RPMI7951 (cell line): Measurements from ENCODE around the gene GAL3ST3. TPM values are rescaled to one million over a fixed set of nuclear protein-coding genes. Genes with fewer than 3 reads are reported as not detected.
"Not testable (repeated sequence)": the region's sequence is repeated elsewhere in the genome, so short reads cannot be mapped to it uniquely, and the experiment has no call there.

Experiments used
- DNase-seq: peaks from one replicate; pipeline ENCODE4 v3.0.0-alpha.2; 2012; ENCODE audit warnings: low read depth
- total RNA-seq: library from RNA; depleted of rRNA; stranded (reverse); fragments of >200 nt; shearing (Covaris generic); gene quantifications from 2 replicates; pipeline ENCODE4 v1.2.3, GENCODE V29; 2014; rRNA removed

Gene GAL3ST3, protein sequence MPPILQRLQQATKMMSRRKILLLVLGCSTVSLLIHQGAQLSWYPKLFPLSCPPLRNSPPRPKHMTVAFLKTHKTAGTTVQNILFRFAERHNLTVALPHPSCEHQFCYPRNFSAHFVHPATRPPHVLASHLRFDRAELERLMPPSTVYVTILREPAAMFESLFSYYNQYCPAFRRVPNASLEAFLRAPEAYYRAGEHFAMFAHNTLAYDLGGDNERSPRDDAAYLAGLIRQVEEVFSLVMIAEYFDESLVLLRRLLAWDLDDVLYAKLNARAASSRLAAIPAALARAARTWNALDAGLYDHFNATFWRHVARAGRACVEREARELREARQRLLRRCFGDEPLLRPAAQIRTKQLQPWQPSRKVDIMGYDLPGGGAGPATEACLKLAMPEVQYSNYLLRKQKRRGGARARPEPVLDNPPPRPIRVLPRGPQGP
- not detected in 2 replicates for total RNA-seq

DNA sequence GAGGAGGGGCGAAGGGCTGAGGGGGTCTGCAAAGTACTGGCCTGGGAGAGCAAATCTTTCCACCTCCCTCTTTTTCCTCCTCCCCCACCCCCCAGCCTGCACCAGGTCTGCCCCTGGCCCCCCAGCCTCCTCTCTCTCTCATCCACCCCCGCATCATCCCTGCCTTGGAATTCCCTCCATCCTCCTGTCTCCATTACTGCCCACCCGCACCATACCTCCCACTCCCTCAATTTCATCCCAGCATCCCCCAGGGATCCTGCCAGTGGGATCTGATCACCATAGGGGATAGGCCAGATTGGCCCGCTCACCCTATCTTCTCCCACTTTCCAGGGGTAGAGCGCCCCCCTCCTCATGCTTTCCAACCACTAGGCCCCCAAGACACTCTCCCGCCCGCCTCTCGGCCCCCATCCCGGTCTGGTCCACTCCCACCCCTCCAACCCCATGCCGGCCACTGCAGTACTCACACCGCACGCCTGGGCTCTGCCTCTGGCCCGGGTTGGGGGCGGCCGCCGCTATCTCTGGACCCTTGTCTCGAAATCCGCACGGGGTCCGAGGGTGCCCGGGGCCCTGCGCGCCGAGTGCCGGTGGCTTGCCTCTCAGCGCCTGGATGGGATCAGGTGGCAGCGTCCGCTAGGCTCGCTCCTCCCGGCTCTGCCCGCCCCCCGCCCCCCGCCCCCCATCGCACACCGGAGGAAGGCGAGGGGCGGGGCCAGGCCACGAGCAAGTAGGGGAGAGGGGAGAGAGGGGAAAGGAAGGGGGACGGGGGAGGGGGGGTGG, at the start of gene GAL3ST3:
Gene GAL3ST3, minus strand, starts transcription at position 615 of the 777 bp plus-strand sequence. CDS start 3,746 bp downstream, outside the sequence.
- DNase-seq = no peak

DNA sequence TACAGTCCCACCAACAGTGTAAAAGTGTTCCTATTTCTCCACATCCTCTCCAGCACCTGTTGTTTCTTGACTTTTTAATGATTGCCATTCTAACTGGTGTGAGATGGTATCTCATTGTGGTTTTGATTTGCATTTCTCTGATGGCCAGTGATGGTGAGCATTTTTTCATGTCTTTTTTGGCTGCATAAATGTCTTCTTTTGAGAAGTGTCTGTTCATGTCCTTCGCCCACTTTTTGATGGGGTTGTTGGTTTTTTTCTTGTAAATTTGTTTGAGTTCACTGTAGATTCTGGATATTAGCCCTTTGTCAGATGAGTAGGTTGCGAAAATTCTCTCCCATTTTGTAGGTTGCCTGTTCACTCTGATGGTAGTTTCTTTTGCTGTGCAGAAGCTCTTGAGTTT, 43.2 kb upstream of the GAL3ST3 start:
- DNase-seq = not testable (repeated sequence)

DNA sequence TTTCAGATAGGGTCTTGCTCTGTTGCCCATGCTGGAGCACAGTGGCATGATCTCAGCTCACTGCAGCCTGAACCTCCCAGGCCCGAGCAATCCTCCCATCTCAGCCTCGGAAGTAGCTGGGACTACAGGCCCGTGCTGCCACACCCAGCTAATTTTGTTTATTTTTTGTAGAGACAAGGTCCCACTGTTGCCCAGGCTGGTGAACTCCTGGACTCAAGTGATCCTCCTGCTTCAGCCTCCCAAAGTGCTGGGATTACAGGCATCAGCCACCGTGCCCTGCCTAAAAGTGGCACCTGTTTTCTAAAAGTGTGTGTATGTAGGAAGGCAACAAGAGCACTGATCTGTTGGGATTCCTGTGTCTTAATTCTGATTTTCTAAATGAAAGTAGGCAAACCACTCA, 41.3 kb upstream of the GAL3ST3 start:
- no peak for DNase-seq

DNA sequence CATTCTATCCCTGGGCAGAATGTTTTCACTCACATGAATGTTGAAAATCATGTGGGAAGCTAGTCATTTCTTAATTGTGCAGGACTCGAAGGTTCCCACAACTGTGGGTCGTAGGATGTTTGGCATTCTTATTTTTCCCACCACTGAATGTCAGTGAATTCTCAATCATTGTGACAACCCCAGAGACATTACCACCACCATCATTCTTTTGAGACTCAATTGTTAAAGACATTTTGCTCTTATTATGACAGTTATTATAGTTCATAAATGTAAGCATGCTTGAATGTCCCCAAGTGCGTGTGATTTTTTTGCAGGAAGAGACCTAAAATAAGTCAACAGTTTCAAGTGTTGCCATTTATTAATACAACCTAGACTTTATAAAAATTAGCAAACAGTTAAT, 40.1 kb upstream of the GAL3ST3 start:
- DNase-seq = no peak

DNA sequence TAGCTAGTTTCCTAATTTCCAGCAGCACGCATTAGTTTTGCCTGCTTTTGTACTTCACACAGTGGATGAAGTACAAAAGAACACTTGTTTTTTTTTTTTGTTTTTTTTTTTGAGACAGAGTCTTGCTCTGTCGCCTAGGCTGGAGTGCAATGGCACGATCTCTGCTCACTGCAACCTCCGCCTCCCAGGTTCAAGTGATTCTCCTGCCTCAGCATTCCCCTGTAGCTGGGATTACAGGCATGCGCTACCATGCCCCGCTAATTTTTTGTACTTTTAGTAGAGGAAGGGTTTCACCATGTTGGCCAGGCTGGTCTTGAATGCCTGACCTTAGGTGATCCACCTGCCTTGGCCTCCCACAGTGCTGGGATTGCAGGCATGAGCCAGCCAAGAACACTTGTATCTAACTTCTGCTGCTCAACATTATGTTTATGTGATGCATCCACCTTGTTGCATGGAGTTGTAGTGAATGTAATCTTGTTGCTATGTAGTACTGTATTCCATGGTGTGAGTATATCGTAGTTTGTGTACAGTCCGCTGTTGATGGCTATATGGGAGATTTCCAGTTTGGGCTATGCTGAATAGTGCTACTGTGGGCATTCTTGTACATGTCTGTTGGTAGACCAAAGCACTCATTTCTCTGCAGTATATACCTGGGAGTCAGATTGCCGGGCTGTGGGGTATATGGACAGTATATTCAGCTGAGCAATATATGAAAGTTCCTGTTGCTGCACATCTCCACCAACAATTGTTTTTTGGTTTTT, 38.4 kb upstream of the GAL3ST3 start:
- DNase-seq = no peak

DNA sequence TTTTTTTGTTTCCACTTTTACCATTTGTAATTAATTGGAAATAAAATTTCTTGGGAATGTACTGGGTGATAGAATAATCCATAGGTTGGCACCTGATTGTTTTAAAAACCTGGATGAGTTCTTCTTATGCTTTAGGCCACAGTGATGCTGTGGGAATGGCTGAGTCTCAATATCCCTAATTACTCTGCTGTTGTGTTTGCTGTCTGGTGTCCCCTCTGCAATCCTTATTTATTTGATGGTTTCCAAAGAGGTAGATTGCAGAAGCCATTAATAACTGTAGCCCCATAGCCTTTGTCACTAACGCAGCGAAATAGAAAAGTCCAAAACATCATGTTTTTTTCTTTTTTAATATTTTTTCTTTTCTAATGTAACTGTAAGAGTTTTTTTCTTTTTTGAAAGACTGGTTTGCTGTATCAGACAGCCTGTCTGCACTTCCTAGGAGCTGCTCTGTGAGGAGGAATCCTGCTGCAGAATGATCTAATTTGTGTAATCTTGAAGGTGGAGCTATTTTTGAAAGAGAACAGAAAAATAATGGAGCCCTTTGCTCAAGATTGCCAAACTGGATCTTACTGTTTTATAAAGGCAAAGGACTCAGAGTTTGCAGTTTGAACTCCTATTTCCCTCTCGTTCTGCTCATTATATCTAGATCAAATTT, 36.0 kb upstream of the GAL3ST3 start:
- no peak for DNase-seq

DNA sequence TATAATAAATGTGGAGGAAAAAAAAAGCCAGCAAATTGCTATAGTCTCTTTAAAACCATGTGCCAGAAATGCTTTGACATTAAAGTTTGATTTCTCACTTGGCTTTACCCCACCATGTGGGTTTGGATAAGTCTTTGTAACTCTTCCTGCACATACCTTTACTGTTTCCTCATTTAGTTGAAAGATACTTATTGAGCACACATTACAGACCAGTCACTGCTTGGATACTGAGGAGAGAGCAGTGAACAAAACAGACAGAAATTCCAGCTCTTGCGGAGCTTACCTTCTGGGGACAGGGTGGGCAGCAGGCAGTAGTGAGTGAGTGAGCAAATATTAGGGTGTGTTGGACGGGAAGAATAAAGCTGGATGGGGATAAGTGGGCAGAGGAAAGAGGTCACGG, 34.8 kb upstream of the GAL3ST3 start:
- DNase-seq = no peak

DNA sequence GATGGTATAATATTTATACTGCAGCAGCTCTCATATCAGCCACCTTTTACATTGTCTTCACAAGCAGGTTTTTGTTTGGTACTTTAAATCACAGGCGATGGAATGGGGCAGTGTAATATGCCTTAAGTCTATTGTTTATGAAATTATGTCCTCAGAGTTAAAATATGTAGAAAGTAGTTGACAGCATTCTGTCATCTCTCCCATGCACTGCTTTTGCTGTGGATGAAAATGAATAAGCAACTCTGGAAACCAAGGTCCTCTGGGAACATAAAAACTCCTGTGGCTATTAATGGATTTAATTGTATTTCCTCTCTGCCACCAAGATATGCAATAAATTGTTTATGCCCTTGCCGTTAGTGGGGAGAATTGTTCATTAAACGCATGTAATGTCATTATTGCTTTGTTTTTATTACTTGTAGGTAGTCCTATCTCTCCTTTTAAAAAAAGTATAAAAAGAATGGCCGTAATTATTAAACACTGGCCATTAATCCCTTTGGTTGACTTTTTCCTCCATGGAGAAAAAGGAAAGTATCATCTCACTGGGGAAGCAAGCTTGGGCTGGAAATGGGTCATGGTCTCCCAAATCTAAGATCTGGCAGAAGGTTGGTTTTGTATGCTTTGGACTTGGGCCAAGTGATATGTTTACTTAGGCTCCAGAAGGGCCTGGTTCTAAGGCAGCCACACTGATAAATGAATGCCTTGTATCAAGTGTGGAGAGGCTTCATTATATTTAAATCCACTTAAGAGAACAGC, 34.2 kb upstream of the GAL3ST3 start:
- DNase-seq = peak; percentile 33

DNA sequence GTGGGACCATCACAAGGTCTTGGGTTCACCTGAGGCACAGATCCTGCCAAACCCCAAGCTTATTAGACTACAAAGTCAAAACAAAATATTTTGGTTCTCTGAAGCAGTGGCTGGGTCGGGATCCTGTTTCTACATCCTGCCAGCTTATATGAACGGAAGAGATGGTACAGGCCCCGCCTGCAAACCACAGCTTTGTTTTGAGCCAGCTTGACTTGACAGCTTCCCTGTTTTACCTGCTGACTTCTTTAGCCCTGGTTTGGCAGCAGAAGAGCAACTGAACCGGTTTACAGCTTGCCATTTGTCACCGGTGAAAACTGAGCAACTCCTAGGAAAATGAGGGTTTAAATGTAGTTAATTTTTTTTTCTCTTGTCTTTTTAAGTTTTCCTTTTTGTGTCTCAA, 32.5 kb upstream of the GAL3ST3 start:
- peak; percentile 26 for DNase-seq

DNA sequence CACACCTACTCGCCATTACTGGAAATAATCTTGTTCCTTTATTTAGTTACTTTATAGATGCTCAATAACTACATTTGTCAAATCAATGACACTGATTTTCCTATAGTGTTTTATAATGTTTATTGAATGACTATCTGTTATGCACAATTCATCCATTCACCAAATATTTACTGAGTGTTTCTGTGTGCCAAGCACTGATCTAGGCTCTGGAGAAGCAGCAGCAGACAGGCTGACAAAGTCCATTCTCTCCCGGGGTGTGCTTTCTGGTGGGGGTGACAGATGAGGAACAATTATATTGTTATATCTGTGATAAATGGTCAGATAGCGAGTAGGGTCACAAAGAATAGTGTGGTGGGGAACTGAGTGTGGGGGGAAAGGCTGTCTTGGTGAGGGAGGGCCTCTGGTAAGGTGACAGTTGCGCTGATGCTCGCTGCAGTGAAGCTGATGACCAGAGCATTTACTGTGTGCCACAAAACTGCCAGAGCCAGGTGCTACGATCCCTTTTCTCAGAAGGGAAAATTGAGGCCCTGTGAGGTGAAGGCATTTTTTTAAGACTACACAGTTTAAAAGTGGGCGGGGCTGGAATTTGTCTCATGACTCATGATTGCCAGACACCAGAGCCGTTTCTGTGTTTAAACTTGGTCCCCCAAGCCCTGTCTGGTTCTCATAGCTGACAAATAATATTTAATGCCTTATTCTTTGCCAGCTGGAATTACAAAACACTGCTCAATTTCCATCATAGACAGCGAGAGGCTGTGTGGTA, 31.3 kb upstream of the GAL3ST3 start:
- DNase-seq = peak; percentile 71

DNA sequence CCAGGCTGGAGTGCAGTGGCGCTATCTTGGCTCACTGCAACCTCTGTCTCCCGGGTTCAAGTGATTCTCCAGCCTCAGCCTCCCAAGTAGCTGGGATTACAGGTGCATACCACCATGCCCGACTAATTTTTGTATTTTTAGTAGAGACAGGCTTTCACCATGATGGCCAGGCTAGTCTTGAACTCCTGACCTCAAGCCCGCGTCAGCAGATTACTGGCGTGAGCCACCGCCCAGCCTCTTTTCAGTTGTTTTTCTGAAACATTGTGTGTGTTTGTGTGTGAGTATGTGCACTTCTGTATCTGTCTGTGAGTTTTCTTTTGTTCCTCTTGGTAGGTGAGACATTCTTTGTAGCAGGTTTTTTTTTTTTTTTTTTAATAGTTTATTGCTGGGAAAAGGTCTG, 30.0 kb upstream of the GAL3ST3 start:
- not testable (repeated sequence) for DNase-seq

DNA sequence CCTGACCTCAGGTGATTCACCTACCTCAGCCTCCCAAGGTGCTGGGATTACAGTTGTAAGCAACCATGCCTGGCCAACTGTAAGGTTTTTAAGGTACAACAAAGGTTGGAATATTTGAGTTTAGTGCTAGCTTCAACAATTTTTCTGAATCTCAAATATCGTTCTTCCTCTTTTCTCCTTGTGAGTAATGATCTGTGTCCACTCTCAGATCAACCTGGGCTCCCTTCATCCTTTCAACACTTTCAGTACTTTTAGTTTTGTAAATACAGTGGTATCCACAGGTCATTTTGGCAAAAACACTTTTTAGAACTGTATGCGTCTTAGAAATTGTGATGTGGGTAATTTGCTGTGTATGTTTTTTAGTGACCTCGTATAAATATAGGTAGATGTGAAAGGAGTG, 29.0 kb upstream of the GAL3ST3 start:
- no peak for DNase-seq

DNA sequence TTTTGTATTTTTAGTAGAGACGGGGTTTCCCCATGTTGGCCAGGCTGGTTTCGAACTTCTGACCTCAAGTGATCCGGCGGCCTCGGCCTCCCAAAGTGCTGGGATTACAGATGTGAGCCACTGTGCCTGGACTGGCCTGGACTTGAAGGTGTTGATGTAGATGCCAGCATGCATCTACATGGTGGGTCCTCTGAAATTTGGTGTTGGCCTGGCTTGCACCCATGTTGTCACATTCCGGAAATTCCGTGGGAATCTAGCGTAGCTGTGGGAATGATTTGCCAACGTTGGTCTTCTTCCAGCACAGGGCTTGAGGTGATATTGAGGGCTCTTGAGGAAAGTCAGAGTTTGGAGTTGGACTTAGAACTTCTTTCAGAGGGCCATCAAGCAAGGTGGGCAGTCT, 27.6 kb upstream of the GAL3ST3 start:
- peak; percentile 13 for DNase-seq

DNA sequence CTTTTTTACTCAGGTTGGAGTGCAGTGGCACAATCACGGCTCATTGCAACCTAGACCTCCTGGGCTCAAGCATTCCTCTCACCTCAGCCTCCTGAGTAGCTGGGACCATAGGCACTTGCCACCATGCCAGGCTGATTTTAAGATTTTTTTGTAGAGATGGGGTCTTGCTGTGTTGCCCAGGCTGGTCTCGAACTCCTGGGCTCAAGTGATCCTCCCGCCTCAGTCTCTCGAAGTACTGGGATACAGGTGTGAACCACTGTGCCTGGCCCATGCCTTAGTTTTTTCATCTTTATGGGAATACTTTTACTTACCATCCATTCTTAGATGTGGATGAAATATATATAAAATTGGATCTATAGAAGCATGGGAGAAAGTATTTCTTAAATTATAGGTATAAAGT, 26.3 kb upstream of the GAL3ST3 start:
- no peak for DNase-seq

DNA sequence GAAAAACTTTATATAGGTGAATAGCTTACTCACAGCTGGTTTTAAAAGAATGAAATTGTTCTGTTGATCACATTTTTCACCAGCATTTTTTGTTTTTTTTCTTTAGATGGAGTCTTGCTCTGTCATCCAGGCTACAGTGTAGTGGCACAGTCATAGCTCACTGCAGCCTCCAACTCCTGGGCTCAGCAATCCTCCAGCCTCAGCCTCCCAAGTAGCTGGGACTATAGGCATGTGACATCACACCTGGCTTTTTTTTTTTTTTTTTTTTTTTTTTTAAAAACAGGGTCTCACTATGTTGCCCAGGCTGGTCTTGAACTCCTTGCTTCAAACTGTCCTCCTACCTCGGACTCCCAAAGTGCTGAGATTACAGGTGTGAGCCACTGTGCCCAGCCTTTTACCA, 24.7 kb upstream of the GAL3ST3 start:
- DNase-seq = no peak

DNA sequence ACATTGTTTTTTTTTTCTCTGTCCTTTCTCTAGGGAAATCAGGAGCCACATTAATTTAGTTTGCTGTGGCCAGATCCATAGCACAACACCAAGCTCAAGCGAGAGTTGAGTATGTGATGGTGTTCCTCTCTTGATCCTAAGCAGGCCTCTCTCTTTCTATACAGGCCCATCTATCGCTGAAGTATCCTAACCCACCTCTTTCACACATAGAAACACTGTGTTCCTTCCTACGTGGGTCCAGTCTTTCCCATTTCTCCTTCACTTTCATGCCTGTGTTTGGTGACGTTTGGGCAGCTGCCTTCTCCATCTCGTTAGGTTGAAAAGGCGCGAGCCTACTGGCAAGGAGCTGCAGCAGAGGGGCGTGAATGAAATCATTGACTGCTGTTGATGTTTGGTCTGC, 23.6 kb upstream of the GAL3ST3 start:
- DNase-seq = no peak

DNA sequence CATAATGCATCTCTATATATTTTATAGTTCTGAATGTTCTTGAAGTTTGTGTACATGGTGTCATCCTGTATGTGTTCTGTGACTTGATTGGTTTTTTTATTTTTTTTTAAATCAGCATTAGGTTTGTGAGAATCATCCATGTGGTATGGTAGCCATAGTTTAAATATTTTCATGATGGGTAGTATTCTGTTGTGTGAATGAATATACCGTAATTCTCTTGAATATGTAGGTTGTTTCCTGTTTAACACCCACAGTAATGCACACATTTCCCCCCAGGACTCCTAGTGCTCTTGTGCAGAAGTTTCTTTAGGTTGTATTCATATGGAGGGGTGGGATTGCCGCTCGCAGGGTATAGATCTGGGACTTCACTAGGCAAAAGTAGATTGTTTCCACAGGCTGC, 23.1 kb upstream of the GAL3ST3 start:
- no peak for DNase-seq

DNA sequence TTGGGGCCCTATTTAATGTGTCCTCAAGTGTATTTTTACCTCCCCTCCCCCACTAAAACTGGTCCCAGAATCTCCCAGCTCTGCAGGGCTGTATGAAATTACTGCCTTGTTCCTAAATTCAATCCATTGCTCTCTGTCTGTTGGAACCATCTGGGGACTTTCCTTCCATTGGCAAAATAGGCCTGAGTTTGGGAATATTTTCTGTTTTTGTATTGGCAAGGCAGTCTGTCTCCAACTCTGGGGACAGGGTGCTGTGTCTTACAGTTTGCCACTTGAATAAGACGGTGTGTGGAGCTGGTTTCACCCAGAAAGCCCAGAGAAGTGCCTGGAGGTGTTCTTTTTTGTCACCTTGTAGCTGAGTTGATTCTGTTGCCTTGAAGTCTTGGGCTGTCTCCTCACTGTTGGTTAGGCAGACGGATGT, 22.4 kb upstream of the GAL3ST3 start:
- peak; percentile 7 for DNase-seq

DNA sequence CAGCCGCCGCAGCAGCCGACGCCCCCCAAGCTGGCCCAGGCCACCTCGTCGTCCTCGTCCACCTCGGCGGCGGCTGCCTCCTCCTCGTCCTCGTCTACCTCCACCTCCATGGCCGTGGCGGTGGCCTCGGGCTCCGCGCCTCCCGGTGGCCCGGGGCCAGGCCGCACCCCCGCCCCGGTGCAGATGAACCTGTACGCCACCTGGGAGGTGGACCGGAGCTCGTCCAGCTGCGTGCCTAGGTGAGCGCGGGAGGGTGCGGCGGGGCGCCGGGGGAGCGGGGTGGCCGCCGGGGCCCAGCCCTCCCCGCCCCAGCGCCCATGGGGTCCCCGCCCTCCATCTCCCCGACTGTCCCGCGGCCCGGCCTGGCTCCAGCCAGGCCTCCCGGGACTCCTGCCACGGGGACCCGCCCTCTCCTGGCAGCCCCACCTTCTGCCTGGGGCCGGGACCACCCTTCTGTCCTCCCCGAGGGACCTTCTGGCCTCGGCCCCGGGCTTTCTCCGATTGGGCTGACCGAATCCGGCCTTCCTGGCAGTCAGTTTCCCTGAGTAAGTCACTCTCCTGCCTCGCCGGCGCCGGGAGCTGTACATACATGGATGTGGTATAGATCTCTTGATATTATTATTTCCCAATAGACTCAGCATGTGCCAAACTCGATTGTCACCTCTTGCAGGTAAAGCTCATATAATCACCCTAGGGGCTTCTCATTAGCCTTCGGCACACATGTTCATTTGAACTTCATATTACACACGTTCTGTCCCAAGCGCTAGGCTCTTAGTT, 21.8 kb upstream of the GAL3ST3 start:
- DNase-seq = peak; percentile 38
